ENCODE results near the gene ZFAND6. TPM values are rescaled to one million over a fixed set of nuclear protein-coding genes. Genes with fewer than 3 reads are reported as not detected.

ZFAND6 gene
- total and polyA plus RNA-seq, 10 of the 15 experiments (the other 5 are each of a cell fraction or from before 2014, with no cell fraction given): 78.9 to 179 (median 135) TPM

DNA sequence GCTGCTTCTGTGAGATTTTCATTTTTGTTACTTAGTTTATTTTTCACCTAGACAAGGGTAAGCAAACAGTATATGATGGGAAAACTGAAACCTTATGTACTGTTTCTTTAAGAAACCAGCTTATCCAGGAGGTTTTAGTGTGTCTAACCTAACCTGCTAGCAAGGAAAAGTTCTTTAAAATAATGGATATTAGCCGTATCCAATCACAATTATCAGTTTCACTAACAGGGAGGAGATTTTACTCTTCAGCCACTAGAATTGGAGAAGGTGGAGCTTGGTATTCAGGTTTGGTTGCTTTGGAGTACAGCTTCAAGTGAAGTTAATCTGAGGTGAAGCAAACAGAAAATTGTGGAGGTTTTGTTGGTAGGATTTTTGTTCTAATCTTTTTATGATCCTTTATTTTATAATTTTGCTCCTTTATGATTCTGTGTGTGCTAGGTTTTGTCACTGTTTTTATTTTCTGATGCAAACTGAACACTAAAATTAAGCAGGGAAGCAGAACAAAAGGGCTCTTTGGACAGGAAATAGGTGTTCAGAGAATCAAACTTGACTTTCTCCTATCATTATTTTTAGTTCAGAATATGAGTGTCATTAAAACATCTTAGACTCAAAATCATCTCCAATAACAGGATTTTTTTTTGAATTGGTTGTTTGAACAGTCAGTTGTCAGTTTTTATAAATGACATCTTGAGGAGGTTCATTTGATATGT lies 13.0 kb downstream of the ZFAND6 start (continued):
- TF ChIP-seq TAF1 (IDR thresholded peaks at IDR 0.05; ENCODE audit: borderline replicate concordance, low read depth, low read length): no peak
- TF ChIP-seq POLR2AphosphoS5 (IDR thresholded peaks at IDR 0.05; ENCODE audit: low read length): no peak
- TF ChIP-seq SP1 (IDR thresholded peaks at IDR 0.05; ENCODE audit: low read depth, low read length): peak; percentile 86
- TF ChIP-seq, protein P1, sequence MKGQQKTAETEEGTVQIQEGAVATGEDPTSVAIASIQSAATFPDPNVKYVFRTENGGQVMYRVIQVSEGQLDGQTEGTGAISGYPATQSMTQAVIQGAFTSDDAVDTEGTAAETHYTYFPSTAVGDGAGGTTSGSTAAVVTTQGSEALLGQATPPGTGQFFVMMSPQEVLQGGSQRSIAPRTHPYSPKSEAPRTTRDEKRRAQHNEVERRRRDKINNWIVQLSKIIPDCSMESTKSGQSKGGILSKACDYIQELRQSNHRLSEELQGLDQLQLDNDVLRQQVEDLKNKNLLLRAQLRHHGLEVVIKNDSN (IDR thresholded peaks at IDR 0.05; ENCODE audit: borderline replicate concordance, extremely low read length, insufficient read depth, low read depth, low read length): no peak
- TF ChIP-seq, protein P2, sequence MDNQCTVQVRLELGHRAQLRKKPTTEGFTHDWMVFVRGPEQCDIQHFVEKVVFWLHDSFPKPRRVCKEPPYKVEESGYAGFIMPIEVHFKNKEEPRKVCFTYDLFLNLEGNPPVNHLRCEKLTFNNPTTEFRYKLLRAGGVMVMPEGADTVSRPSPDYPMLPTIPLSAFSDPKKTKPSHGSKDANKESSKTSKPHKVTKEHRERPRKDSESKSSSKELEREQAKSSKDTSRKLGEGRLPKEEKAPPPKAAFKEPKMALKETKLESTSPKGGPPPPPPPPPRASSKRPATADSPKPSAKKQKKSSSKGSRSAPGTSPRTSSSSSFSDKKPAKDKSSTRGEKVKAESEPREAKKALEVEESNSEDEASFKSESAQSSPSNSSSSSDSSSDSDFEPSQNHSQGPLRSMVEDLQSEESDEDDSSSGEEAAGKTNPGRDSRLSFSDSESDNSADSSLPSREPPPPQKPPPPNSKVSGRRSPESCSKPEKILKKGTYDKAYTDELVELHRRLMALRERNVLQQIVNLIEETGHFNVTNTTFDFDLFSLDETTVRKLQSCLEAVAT (IDR thresholded peaks at IDR 0.05): peak; percentile 39; the same call in 1 of the 2 replicates
- no peak for TF ChIP-seq CHD4 (IDR thresholded peaks at IDR 0.05)
- TF ChIP-seq ZBED1 (IDR thresholded peaks at IDR 0.05; ENCODE audit: borderline replicate concordance): no peak
- TF ChIP-seq FOS (IDR thresholded peaks at IDR 0.05; ENCODE audit: borderline replicate concordance, extremely low read depth, insufficient read length): peak; percentile 23
- no peak for TF ChIP-seq ZNF24 (IDR thresholded peaks at IDR 0.05)
- TF ChIP-seq NFYB (IDR thresholded peaks at IDR 0.05; ENCODE audit: insufficient read depth, low read depth, low read length): peak; percentile 92
- TF ChIP-seq, protein P3, sequence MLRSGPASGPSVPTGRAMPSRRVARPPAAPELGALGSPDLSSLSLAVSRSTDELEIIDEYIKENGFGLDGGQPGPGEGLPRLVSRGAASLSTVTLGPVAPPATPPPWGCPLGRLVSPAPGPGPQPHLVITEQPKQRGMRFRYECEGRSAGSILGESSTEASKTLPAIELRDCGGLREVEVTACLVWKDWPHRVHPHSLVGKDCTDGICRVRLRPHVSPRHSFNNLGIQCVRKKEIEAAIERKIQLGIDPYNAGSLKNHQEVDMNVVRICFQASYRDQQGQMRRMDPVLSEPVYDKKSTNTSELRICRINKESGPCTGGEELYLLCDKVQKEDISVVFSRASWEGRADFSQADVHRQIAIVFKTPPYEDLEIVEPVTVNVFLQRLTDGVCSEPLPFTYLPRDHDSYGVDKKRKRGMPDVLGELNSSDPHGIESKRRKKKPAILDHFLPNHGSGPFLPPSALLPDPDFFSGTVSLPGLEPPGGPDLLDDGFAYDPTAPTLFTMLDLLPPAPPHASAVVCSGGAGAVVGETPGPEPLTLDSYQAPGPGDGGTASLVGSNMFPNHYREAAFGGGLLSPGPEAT (IDR thresholded peaks at IDR 0.05; ENCODE audit: low read depth): peak; percentile 97
- no peak for TF ChIP-seq TCF7 (IDR thresholded peaks at IDR 0.05; ENCODE audit: borderline replicate concordance)
- TF ChIP-seq, protein P4, sequence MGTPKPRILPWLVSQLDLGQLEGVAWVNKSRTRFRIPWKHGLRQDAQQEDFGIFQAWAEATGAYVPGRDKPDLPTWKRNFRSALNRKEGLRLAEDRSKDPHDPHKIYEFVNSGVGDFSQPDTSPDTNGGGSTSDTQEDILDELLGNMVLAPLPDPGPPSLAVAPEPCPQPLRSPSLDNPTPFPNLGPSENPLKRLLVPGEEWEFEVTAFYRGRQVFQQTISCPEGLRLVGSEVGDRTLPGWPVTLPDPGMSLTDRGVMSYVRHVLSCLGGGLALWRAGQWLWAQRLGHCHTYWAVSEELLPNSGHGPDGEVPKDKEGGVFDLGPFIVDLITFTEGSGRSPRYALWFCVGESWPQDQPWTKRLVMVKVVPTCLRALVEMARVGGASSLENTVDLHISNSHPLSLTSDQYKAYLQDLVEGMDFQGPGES (IDR thresholded peaks at IDR 0.05): no peak
- TF ChIP-seq SREBF2 (IDR thresholded peaks at IDR 0.05; ENCODE audit: low read length): no peak
- TF ChIP-seq, protein P5, sequence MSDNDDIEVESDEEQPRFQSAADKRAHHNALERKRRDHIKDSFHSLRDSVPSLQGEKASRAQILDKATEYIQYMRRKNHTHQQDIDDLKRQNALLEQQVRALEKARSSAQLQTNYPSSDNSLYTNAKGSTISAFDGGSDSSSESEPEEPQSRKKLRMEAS (IDR thresholded peaks at IDR 0.05; ENCODE audit: low read depth, low read length): no peak
- TF ChIP-seq, protein P6, sequence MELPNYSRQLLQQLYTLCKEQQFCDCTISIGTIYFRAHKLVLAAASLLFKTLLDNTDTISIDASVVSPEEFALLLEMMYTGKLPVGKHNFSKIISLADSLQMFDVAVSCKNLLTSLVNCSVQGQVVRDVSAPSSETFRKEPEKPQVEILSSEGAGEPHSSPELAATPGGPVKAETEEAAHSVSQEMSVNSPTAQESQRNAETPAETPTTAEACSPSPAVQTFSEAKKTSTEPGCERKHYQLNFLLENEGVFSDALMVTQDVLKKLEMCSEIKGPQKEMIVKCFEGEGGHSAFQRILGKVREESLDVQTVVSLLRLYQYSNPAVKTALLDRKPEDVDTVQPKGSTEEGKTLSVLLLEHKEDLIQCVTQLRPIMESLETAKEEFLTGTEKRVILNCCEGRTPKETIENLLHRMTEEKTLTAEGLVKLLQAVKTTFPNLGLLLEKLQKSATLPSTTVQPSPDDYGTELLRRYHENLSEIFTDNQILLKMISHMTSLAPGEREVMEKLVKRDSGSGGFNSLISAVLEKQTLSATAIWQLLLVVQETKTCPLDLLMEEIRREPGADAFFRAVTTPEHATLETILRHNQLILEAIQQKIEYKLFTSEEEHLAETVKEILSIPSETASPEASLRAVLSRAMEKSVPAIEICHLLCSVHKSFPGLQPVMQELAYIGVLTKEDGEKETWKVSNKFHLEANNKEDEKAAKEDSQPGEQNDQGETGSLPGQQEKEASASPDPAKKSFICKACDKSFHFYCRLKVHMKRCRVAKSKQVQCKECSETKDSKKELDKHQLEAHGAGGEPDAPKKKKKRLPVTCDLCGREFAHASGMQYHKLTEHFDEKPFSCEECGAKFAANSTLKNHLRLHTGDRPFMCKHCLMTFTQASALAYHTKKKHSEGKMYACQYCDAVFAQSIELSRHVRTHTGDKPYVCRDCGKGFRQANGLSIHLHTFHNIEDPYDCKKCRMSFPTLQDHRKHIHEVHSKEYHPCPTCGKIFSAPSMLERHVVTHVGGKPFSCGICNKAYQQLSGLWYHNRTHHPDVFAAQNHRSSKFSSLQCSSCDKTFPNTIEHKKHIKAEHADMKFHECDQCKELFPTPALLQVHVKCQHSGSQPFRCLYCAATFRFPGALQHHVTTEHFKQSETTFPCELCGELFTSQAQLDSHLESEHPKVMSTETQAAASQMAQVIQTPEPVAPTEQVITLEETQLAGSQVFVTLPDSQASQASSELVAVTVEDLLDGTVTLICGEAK (IDR thresholded peaks at IDR 0.05; ENCODE audit: borderline replicate concordance): no peak; the same call in 1 of the 2 replicates

Measured in GM12878 (cell line).